Middle frontal gyrus (tissue), 1 donor: ENCODE data around the gene GNB1.
A peak's percentile ranks its signal among the peaks of the same experiment; 100 is the strongest.

ENCODE experiments used
- DNase-seq: peaks from one replicate; pipeline ENCODE4 v3.0.0-alpha.2; 2015; ENCODE audit warnings: low spot score; ENCODE audit errors: extremely low spot score

The GNB1 gene

DNA sequence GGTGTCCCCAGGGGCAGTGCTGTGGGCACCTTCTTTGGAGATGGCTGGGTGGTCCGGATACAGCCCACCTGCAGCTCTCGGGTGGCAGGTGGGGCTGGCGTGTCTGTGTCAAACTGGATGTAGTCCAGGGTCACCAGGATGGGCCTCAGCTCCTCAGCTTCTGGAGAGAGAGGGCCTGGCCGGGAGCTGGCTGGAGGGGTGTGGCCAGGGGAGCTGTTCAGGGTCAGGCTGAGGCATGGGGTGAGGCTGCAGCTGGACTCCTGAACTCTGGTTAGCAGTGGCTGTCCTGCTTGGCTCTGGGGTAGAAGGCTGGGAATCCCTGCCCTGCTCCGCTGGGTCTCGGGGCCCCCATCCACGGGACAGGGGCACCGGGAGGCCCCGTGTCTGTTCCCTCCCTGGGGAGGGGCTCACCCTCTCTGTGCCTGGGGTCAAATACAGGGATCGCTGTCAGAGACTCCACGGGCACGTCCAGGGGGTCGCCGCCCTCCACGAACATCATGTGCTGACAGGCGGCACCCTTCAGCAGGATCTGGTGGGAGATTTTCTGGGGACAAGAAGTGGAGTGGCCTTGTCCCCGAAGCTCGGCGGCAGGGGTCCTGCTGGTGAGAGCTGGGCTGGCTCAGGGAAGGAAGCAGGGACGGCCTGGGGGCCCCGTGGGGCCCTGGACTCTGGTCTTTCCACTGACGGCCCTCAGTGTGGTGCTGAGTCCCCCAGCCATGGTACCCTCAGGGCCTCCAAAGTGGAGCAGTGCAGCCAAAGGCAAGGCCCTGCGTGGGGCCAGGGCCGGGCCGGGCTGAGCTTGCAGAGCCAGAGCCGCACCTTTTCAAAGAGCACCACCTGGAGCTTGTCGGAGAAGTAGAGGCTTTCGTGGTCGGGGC lies 32.3 kb upstream of the GNB1 start:
- DNase-seq, result no peak

DNA sequence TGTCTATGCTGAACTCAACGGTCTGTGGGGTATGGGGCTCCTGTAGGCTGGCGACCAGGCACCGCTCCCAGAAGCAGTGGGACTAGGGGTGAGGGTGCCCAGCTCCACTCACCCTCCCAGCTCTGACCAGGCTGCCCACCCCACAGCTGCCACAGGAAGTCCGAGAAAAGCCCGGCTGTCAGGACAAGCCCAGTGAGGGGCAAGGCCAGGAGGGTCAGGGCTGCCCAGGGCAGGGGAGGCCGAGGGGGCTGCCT lies 31.7 kb upstream of the GNB1 start:
- DNase-seq, result no peak

DNA sequence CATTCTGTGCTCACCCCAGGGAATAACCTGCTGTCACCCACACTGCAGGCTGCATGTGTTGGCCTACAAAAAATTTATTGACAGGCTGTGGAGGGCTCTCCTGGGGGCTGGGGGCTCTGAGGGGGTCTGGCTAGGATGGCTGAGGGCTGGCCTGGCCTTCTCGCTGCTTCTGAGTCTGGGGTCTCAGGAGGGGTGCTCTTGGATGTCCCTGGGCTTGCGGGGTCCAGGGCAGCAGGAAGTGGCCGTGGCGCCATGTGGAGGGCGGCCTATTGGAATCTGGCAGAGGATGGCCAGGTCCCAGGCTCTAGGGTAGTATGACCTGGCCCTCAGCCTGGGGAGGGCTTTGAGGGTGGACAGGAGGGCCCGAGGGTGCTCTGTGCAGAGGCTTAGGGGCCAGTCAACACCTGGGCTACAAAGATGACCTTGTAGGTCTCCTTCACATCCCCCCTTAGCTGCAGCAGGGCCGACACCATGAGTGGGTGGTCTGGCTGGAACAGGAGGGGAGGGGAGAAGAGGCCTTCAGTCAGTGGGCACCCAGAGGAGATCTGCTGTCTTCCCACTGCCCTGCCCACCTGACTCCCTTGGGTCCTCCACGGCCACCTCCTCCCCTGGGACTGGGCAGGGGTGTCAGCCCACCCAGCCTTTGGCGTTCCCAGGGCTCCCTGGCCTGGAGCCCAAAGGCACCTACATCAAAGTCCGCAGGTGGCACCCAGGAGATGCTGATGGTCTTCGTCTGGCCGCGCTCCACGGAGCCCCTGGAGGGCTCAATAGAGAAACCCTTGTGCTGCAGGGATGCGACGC lies 31.2 kb upstream of the GNB1 start:
- DNase-seq, result no peak

DNA sequence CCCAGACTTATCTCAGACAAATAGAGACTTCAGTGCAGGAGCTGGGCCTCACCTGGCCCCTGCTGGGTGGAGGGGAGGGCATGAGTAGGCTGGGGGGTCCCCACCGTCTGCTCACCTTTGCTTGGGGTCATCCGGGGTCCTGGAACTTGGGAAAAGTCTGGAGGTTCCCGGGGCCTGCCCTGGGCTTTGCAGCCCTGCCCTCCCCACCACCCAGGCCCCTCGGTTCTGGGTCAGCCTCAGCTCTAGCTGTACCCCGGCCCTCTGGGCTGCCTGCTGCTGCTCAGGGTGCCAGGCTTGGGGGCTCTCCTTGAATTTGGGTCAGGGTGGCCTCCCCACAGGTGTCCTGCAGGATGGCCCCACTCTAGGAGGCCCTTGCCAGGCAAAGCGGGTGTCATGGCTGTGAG lies 30.6 kb upstream of the GNB1 start:
- no peak for DNase-seq

DNA sequence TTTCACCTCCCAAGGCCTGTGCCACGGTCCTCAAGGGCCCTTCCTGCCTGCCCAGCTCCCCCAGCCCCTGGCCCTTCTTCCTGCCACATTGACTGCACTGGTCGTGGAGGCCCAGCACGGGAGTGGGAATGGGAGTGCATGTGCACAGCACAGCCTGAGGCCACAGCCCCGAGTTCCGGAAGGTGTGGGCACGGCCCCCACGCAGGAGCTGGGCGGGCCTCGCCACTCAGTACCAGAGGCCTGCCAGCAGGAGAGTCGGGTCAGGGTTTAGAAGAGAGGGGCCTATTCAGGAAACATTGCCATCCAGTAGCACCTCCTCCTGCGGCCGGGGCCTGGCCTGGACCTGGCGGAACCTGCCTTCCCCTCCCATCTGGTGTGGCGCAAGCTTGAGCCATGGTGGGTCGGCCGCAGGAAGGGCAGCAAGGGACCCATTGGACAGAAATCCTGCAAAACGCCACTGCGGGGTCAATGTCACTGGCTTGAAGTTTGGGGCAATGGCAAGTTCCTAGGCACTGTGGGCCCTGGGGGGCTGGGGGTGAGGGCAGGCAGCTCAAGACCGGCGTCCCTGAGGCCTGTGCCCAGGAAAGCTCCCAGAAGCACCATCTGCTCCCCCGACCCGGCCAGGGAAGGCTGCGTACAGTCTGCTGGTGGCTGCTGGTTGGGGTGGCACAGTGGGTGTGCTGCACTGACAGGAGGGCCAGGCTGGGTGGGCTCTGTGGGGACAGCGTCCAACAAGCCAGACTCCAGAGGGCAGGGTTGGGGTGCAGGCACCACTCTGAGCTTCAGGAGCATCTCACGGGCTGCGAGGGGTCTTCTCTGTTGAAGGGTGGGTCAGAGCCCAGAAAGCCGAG lies 29.9 kb upstream of the GNB1 start:
- DNase-seq, result no peak

DNA sequence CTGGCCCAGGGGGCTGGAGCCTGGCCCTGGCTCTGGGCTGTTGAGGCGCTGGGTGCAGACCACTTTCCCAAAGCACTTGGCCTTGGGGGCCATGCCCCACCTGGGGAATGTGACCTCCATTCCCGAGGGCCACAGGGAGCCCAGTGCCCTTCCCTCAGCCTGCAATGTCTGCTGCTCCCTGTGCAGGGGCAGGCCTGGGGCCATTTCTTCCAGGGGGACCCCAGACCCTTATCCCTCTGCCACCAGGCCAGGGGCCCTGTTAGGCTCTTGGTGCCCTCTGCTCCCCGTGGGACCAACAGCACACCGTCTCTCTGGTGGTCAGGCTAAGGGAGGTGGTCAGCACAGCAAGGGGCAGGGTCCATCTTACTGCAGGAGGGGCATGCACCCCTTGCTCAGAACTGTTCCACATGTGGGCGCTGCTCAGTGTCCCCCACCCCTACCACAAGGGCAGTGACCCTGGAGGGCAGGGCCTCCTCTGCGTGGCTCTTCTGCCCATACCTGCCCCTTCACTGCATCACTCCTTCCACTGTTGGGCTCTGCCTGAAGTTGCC lies 29.2 kb upstream of the GNB1 start:
- DNase-seq, result no peak

DNA sequence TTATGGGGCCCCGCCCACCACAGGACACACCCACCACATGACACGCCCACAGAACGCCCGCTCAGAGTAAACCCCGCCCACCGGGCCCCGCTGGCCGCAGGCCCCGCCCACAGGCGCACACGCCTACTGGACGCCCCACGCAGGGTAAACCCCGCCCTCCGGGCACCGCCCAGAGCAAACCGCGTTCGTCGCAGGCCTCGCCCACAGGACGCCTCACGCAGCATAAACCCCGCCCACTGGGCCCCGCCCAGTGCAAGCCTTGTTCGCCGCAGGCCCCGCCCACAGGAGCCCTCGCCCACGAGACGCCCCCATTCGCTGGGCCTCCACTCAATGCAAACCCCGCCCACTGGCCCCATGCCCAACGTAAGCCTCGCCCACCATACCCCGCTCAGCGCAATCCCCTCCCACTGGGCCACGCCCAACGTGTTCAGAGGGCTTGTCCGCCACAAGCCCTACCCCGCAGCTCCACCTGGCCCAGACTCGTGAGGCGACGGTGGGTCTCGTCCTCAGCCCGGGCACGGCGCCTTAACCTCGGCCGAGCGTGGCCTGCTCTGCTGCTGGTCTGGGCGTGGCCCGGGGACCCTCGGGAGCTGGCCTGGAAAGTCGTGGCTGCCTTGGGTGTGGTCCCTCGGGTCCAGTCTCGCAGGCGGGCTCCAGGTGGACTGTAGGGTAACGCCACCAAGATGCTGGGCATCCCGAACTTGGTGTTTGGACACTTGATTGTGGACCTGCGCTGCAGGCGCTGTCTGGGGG lies 28.6 kb upstream of the GNB1 start:
- peak; percentile 83 for DNase-seq

DNA sequence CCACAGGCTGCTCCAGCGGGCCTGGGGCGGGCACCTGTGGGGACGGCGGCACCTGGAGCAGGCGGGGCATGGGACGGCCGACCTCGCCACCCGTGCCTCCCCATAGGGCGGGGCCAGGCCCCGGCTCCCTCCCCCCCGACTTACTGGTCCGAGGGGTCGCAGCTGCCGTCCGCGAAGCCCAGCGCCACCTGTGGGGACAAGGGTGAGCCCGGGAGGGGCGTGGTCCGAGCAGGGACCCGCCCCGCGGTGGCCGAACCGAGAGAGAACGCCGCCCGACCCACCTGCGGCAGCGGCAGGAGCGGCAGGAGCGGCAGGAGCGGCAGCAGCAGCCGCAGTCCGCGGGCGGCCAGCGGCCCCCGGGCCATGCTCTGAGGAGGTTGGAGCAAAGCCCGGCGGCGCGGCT lies 28.0 kb upstream of the GNB1 start, which contains the start of gene TMEM52:
TMEM52 (minus strand) TSS at position 379 of the 403 bp plus-strand sequence; CDS start at position 365, 14 bp downstream.
- no peak for DNase-seq

DNA sequence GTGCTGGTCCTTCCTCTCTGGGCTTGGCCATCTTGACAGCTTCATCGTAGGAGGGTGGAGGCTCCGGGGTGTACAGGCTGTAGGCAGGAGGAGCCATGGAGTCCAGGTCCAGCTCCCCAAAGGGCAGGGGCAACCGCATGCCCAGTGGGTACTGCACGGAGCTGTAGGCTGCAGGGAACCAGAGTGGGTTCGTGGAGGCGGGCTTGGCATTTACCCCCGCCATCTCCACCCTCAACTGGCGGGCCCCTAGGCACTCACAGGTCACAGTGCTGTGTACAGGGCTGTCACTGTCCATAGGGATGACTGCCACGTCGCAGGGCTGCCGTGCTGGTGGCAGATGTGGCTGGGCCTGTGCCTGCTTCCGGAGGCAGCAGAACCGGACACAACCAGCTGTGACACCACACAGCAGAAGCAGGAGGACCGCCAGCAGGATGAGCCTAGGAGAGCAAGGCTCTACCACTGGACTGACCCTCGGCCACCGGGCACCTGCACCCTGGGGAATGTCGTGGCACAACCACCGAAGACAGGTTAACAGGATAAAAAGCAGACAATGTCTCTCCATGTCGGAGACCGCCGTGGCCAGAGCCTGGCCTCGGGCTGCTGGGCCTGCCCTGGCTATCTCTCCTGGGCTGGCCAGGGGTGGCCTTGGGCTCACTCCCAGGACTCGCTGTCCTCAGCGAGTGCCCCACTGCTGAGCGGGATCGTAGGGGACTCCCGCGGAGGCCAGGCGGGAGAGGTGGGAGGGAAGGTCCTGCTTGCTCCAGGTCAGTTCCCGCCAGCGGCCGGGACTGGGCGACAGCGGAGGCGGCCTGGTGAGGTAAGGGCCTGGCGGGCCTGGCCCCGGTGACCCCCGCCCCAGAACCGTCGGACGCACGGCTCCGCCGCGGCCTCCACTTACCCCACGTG lies 27.4 kb upstream of the GNB1 start:
- no peak for DNase-seq

DNA sequence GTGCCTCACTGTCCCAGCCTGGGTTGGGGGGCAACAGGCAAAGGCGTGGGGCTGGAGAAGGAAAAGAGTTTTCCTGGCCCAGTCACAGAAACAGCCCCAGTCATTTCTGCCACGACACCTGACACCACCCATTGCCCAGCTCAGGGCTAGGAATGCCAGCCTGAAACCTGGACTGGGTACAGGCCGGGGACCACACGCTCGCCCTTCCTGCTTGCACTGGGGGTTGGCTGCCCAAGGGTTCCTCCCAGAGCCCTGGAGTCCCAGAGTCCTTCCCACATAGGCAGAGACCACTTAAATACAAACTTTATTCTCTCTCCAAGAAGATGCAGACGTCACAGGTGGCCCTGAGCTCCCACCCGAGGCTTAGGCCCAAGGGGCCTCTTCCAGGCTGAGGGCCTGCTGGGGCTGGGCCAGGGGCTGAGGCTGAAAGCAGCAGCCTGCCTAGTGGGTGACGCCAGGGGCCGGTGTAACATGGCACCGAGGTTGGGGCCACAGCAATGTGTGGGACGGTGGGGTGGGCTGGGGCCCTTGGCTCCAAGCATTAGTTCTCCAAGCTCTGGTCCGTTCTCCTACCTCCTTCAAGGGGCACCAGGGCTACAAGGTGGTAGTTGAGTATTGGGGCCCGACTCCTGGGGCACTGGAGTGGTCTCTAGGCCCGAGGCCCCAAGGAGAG lies 26.6 kb upstream of the GNB1 start:
- no peak for DNase-seq

DNA sequence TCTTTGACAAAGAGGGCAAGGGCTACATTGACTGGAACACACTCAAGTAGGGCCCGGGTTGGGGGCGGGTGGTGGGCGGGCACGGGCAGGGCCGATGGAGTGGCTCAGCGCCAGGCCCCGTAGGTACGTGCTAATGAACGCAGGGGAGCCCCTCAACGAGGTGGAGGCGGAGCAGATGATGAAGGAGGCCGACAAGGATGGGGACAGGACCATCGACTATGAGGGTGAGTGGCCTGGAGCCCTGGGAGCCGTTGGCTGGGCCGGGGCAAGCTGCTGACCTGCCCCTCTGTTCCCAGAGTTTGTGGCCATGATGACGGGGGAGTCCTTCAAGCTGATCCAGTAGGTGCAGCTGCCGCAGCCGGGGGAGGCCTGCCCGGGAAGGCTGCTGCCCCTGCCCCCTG lies 26.0 kb upstream of the GNB1 start:
- no peak for DNase-seq

DNA sequence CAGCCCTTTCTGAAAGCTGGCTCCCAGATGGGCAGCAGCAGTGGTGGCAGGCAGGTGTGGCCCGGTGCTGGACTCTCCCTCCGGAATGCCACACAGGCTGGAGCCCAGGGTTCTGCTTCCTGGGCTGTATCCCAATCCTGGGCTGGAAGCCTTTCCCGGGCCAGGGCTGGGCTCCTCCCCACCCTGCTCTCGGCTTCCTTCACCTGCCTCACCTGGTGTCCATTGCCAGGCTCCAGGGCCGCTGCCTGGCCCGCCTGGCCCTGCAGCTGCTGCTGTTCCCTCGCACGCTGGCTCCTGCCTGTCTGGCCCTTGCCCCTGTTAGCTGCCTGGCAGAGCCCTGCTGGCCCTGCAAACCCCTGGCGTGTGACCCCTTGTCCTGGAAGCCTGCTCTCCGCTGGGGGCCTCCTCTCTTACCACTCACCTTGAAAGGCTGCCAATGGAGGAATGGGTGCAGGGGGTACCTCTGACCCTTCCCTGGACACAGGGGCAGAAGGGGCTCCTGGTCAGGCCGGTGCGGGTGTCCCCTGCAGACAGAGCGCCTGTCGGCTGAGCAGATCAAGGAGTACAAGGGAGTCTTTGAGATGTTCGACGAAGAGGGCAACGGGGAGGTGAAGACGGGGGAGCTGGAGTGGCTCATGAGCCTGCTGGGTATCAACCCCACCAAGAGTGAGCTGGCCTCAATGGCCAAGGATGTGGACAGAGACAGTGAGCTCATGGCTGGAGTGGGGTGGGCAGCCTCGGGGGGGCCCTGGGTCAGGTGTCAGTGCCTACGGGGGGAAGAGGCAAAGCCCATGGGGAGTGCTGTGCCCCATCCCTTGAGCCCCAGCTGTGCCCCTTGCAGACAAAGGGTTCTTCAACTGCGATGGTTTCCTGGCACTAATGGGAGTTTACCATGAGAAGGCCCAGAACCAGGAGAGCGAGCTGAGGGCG lies 25.3 kb upstream of the GNB1 start:
- no peak for DNase-seq

DNA sequence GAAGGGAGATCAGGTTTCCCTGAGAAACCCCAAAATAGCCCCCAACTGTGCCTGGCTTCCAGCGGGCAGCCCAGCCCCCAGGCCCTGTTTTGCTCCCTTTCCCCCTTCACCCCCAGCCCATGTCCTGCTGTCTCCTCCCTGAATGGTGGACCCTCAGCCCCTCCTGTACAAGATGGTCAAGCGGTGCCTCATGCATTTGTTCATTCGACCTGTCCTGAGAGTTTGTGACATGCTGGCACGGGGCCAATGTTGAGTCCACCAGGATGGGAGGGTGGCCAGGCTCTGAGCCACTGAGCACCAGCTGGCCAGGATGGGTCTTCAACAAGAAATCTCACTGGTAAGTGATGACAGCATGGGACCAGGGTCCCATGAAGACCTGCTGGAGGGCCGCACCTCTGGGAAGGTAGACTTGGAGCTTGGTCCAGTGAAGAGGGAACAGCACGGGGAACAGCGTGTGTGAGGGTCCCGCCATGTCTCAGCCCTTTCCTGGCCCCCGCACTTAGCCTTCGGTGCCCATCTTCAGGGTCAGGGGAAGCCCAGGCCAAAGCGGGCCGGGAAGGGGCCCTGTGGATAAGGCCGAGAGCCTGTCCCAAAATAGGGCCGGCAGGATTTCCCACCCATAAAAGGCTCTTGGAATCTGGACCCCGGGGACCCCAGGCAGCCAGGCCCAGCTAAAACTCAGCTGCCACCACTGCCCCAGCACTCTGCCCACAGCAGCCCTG lies 24.2 kb upstream of the GNB1 start, which contains the start of gene CALML6:
CALML6 (plus strand) TSS at position 290 of the 722 bp plus-strand sequence; CDS start at position 311, 21 bp downstream.
- no peak for DNase-seq

DNA sequence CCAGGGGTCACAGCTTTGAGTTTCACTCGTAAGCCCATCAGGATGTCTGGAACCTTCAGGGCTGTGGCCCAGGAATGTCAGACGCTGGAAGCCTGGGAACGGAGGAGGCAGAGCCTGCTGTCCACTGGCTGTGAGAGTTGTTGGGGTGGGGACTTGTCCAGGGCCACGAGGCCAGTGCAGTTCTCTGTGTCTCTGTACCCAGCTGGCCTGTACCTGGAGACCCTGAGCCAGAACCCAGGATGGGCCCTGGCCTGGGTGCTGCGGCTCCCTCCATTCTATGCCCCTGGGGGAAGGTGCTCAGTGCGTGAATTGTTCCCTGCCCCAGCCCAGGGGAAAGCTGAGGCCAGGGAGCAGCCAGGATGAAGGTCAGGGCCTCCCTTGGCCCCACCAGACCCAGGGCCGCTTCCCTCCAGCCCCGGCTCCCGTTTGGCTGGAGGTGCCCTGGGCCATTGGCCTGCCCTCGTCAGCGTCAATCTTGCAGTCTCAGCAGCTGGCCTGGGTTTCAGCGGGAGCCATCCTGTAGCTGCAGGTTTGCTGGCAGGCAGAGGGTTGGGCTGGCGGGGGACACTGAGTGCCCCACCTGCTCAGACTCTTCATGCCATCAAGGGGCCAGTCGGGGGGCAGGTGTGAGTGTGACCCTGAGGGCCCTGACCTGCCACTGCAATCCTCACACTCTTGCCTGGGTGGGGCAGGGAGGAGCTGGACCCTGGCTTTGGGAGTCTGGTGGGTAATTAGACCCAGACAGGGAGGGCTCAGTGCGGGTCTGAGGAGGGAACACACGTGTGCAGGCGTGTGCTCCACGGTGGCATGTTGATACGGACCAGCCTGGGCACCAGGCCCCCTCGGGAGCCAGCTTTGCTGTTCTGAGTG lies 23.4 kb upstream of the GNB1 start:
- DNase-seq, result no peak

DNA sequence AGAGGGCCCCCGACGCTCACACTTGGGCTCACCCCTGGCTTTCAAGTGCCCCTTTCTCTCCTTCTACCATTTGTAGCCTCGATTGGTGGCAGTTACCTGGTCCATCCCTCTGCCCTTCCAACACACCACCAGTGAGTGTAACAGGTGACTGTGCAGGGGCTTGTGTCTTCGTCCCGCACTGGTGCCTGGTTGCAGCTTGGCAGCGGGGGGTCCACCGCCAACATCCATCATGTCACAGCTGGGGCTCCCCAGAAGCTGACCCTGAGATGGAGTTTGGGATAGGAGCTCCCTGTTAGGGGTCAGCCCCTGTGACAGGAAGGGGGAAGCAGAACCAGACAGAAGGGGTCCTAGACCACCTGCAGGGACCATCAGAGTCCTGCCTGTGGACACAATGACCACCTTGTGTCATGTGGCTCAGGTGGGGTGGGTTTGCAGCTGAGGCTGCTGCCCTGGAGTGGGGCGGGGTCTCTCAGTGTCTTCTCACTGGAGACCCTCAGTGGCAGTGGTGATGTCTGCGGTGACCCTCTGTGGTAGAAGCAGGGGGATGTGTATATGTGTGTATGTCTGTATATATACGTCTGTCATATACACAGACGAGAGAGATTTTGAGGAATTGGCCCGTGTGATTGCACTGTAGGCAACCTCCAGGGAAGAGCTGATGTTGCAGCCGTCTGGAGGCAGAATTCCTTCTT lies 20.6 kb upstream of the GNB1 start:
- no peak for DNase-seq
